GM11168 (cell line): ENCODE data around the gene REN.

ENCODE experiments used
- in situ Hi-C: fragments of 300-500 bp; cut with MboI; formaldehyde crosslinking; loops from one replicate; pipeline ENCODE4 v1.12.0; 2022; ENCODE audit warnings: low sequenced_read_pairs; ENCODE audit not compliant: unreplicated experiment

REN gene

GRCh38 chr1:204192046-204192445 lies 25.9 kb upstream of the REN start:
- in situ Hi-C loops: no loop called here

DNA sequence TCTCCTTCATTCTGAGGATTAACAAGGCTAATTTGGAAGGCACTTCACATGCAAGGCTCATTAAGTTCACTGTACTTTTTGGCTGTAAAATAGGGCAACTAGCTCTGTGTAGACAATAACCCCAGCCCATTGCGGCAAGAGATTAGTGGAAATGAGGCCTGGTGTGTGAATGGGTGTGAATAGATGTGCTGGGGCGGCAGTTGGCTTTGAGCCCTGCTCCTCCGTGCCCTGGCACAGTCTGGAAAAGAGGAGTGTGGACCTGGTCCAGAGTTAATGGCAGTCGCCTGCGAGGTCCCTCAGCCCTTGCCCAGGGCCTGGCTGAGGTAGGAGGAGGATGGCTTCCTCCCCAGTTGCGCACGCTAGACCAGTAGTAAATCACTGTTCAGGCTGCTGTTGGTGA lies 25.3 kb upstream of the REN start:
- in situ Hi-C loops: no loop called here

- in situ Hi-C loops: no loop called here
Observed at GRCh38 chr1:204190212-204191211, 24.4 kb upstream of the REN start.

GRCh38 chr1:204188959-204189639 lies 23.0 kb upstream of the REN start:
- in situ Hi-C loops: no loop called here

DNA sequence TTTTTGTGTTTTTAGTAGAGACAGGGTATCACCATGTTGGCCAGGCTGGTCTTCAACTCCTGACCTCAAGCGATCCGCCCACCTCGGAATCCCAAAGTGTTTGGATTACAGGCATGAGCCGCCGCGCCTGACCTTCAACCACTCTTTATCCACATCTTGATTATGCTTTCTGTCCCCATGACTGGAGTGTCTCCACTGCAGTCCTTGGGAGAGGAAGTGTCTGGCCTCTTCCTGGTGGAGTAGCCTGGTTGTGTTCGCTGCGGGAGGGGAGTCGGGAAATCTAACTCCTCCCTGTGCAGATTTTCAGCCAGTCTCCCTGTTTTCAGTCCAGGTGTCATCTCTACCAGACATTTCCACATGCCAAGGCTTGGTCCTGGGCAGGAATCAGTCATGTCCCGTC lies 20.5 kb upstream of the REN start:
- in situ Hi-C loops: no loop called here

DNA sequence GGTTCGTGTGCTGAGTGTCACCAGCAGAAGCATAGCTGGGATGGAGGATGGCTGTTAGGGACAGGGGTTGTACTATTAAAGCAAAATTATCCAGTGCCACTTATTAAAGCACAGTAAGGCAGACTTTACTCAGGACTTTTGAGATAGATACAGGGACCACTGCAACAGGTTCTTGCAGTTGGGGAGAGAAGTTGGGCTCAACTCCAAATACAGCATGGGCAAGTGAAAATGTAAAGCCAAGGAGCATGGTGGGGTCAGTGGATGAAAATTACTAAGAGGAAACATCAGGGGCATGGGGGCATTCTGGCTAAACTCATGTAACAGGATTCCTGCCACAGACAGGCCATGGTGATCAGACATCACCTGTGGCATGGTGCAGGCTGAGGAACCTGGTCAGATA lies 15.0 kb upstream of the REN start:
- in situ Hi-C loops: no loop called here

DNA sequence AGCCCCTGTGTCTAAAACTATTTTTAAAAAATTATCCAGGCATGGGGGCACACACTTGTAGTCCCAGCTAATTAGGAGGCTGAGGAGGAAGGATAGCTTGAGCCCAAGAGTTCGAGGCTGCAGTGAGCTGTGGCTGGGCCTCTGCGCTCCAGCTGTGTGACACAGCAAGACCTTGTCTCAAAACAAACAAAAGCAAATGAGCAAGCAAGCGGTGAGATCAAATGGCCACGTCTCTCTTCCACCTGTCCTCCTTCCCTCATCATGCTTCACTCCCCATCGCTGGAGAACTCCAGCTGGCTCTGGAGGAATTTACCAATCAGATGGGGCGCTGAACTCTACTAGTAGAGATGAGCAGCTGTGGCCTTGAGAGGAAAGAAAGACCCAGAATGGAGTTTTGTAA lies 14.0 kb upstream of the REN start:
- in situ Hi-C loops: no loop called here

GRCh38 chr1:204178487-204179281 lies 12.5 kb upstream of the REN start:
- in situ Hi-C loops: loop anchor here (10.0 kb wide), 1 partner anchor 186 kb away; no protein-coding TSS in a partner anchor

GRCh38 chr1:204177133-204177532 lies 11.0 kb upstream of the REN start:
- in situ Hi-C loops: loop anchor here (10.0 kb wide), 1 partner anchor 188 kb away; no protein-coding TSS in a partner anchor

DNA sequence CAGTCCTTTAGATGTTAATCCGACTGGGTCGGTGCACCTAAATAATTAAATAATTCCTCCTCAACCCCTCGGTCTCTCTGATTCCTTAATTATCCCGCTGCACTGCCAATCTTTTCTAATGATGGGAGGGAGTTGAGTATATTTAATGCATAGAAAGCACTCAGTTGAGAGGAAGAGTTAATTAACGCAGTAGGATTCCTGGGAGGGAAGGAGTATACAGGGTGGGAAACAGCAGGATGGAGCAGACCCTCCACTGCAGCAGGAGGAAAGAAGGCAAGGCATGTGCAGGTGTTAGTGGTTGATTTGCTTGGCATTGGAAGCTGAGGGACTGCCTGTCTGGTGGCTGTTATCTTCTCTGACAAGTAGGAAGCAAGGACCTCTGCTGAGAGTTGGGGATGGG lies 9.9 kb upstream of the REN start:
- in situ Hi-C loops: loop anchor here (10.0 kb wide), 1 partner anchor 189 kb away; no protein-coding TSS in a partner anchor

- in situ Hi-C loops: loop anchor here (10.0 kb wide), 1 partner anchor 190 kb away; no protein-coding TSS in a partner anchor
Observed at GRCh38 chr1:204174958-204175357, 8.8 kb upstream of the REN start.

GRCh38 chr1:204172404-204173029 lies 6.4 kb upstream of the REN start:
- in situ Hi-C loops: loop anchor here (10.0 kb wide), 1 partner anchor 192 kb away; no protein-coding TSS in a partner anchor

DNA sequence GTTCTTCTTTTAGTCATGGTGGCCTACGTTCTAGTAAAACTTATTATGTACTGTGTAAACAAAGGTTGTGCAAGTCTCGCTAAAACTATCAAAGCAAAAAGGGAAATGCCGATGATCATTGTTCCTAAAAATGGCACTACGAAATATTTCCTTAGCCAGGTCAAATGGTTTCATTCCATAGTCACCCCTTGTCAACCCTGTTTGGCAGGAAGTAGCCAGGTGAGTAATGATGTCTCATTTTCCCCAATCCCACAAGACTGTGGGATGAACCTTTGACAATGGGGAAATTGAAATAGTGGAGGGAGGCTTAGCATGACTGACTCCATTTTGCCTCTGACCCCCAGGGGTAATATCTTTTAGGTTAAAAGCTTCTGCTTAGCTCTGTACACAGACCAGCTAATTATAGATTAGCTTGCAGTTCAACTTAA lies 5.6 kb upstream of the REN start:
- in situ Hi-C loops: loop anchor here (10.0 kb wide), 1 partner anchor 193 kb away; no protein-coding TSS in a partner anchor

DNA sequence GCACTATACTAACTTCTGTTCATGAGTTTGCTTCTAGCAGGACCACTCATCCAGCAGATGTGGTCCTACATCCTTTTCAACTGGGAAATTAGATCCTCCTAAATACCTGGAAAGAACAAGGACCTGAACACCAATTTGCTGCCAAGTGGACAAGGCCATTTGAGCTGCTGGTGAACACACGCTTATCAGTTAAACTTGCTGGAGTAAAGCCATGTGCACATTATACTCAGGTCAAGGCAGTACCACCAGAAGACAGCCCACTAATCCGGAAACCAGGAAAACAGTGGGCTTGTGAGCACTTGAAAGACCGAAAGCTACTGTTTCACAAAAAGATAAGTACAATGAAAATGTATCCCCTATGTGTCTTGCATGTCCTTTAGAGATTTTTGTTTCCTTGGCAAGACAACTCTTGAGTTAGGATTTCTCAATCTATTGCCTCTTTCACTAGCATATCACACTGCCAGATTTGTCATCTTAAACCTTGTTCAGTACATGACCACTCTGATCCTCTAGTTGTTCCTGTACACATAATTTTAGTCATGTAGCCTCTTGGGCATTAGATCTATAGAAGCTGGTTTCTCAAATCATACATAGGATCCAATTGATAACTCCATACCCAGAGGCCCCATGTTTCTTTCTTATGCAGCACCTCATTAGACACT lies 4.5 kb upstream of the REN start:
- in situ Hi-C loops: loop anchor here (10.0 kb wide), 1 partner anchor 194 kb away; no protein-coding TSS in a partner anchor

DNA sequence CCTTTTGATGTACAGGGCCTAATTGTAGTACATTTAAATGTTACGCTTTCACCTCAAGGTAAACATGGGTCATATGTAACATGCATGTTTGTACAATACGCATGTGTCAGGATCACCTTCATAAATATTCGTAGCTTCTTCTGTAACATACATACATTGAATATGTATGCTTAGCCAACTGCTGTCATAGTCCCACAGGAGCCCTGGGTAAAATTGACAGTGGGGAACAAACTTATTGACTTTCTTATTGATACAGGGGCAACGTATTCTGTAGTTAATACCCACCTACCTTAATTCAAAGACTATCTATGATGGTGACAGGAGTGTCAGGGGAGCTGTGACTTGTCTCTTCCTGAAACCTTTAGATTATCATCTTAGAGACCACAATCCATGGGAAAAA lies 3.7 kb upstream of the REN start:
- in situ Hi-C loops: loop anchor here (10.0 kb wide), 1 partner anchor 195 kb away; no protein-coding TSS in a partner anchor

- in situ Hi-C loops: no loop called here
Observed at GRCh38 chr1:204167730-204168129, 1.6 kb upstream of the REN start.

DNA sequence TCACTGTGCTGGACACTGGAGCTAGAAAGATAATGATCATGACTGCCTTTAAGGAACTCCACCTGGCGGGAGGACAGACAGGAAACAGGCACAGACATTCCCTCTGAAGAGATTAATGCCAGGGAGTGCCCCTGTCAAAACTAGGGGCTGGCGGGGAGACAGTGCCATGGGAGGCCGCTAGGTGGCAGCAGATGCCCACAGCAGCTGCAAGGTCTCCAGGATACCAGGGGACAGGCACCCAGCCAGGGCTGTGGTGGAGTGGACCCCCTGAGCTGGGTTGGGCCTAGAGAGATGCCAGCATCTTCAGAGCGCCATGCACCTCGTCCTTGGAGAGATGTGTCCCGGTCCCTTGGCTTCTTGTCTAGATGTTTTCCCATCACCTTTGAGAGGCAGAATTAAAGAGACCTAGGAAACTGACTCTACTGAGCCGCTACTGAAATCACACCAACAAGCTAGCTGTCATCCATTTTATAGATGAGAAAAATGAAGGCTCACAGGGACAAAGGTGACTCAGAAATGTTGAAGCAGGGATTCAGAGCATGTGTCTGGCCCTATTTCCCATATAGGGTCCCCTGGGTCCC lies 3.6 kb downstream of the REN start:
- in situ Hi-C loops: no loop called here

DNA sequence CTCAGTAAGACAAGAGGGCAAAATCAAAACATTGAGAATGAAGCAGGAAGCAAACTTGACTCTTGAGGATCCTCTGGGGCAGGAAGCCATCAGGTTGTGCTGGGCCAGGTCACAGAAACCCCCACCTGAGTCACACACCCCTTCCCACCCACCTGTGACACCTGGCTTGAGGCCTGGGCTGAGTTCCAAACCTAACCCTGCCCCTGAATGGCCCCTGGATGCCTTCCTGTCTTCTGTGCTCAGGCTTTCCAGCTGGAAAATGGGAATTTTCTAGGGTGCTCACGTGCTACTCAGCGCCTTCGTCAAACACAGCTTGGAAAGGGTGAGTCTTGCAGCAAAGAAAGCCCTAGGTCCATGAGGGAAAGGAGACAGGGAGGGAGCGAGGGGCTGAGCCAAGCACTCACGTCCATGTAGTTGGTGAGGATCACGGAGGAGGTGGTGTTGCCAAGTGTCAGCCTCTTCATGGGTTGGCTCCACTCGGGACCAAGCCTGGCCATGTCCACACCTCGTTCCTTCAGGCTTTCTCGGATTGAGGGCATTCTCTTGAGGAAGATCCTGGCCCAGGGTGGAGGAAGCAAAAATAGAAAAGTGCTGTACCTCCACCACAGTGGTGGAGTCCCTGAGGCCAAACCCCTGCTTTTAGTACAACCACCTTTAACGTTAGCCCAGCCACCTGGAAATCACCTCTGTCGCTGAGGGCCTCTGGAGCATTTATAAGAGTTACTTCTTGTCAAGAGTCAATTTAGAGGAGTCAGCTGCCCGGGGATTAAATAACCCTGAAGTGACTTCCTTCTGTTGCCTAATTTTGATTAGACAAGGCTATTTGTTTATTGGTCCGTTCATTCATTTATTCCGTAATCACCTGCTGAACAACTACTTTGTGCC lies 4.3 kb downstream of the REN start:
- in situ Hi-C loops: no loop called here
